ENCODE results near the gene HSD3B7. TPM values are rescaled to one million over a fixed set of nuclear protein-coding genes. Genes with fewer than 3 reads are reported as not detected.
"Not testable (repeated sequence)": the region's sequence is repeated elsewhere in the genome, so short reads cannot be mapped to it uniquely, and the experiment has no call there.

Gene HSD3B7
- total RNA-seq, 1 experiment from 2014 or later: 0.68 TPM

DNA sequence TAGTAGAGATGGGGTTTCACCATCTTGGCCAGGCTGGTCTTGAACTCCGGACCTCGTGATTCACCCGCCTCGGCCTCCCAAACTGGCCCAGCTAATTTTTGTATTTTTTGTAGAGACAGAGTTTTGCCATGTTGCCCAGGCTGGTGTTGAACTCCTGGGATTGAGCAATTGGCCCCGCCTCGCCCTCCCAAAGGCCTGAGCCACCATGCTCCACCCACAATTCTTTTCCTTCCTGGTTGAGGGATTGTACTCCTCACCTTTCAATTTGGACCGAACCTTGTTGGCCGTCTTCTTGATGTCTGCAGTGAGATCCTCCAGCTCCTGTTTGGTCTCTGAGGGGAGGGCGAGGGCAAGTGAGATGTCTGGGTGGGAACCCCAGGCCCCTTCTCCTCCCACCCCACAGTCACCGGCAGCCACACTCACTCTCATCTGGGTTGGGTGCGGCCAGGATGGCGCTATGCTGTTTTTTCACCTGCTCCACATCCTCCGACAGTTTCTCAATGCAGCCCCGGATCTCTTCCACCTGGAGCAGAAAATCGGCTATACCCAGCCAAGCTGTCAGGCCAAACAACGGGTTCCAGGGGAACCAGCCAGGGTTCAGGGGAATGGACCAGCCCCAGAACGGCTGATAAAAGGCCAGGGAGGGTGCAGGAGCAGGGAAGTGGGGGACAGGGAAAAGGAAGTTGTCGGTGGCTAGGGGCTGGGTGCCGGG is 15.8 kb downstream of the HSD3B7 start:
- DNase-seq (ENCODE audit: low spot score): no peak

DNA sequence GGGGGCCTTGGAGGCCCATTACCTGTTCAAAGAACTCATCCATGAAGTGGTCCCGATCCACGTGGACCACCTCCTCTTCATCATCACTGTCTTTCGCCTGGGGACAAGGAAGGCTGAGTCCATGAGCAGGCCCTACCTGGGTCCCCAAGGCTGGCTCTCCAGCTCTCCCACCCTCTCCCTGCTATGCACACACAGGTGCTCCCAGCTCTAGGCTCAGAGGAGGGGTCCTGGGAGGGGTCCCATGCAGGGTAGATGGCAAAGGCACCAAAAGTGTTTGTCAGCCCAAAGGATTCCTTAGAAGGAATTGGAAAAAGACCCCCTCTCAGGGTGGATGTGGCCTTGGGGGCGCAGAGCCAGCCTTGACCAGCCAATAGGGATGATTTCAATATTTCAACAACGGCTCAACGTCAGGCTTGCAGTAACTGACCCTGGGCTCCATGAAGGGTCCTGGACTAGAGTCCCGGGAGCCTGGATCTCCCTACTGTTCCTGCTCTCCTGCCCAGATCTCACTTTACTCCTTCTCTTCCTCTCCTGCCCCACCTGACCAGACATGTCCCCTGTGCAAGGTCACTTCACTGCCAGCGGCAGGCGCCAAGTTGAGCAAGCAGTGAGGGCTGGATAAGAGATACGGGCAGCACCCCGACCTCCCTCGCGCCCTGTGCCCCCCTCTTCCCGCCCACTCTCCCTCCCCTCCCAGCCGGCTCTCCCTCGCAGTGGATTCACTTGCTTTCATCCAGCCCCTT is 16.7 kb downstream of the HSD3B7 start:
- no peak for DNase-seq (ENCODE audit: low spot score)

DNA sequence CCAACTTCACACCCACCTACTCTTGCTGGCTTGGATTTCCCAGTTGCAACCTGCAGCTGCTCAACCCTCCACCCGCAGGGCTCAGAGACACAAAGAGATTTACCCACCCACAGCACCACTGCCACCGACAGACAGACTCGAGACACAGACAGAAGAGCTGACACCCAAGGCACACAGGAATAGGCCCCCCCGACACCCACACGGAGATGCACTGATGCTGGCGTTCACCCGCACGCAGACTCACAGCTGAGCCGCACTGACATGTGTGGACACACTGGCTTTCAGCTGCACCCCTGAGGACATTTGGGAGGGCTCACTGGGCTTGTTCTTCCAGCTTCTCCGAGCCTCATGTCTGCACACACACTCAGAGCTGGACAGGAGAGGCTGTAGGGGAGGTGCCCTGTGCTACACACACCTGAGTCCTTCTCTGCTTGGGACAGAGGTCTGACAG is 17.3 kb downstream of the HSD3B7 start:
- DNase-seq (ENCODE audit: low spot score): no peak

DNA sequence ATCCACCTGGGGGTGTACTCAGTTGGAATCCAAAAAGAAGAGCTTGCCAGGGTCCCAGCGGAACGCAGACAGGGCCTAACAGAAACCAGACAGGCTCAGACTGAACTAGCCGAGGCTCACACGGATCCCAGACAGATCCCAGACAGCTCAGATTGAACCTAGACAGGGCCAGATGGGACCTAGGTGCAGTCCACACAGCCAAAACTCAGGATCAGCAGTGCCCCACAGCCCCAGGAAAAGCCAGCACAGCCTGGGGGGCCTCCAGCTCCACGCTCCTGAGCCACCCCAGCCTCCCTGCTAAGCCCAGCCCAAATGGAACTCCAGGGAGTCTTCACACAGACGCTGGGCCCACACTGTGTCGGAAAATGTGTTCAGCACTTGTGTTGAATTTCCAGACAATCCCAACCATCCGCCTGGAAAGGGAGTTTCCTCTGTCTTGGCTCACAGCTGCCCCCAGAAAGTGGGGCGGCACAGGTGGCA is 17.9 kb downstream of the HSD3B7 start:
- no peak for DNase-seq (ENCODE audit: low spot score)

DNA sequence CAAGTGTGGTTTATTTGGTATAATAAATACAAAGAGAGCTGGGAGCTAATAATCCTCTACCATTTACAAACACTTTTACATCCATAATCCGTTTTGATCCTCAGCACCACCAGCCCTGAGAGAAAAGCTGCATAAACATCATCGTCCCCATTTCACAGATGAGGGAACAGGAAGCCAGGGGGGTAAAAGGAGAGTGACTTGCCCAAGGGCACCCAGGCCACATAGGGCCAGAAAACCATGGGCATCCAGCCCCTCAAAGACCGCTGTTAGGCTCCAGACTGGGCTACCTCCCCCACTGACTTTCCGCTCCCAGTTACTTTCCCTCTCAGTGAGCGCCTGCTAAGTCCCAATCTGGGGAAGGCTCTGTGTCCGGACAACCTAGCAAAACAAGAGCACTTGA is 18.7 kb downstream of the HSD3B7 start:
- DNase-seq (ENCODE audit: low spot score): no peak

DNA sequence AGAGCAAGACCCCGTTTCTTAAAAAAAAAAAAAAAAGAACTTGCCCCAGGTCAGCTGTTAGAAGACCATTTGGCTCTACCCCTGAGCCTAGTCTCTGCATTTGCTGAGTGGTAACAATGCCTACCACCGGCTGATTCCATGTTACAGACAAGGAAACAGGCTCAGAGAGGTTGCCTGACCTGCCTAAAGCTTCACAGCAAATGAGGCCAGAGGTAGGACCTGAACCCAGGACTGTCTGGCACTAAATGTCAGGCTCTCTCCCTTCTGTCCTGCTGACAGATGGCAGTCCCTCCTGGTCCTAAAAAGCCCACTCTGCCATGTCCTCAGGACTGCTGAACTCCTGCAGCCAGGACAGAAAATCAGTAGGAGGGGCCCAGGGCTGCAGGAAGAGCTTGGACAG is 19.7 kb downstream of the HSD3B7 start:
- no peak for DNase-seq (ENCODE audit: low spot score)

DNA sequence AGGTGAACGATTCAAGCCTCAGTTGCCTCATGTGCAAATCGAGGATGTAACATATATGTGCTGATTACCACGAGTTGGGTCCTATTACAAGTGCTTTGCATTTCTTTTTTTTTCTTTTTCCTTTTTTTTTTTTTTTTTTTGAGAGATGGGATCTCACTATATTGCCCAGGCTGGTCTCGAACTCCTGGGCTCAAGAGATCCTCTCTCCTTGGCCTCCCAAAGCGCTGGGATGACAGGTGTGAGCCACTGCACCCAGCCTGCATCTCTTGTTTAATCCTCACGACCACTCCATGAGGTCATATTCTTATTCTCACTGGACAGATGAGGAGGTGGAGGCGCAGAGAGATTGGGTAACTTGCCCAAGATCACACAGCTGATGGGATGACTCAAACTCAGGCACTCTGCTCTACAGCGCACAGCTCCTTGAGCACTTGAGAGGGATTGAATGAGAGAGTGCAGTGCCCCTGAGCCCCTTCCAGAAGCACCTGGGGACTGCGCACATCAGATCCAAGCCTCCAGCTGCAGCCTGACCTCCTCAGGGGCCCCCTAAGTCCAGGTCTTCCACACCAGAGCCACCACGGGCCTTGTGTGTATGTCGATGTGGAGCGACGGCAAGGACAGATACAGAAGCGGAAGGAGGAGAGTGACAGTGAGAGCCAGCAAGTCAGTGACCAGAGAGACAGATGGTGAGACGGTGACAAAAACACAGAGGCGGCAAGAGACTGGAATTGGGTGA is 20.5 kb downstream of the HSD3B7 start:
- DNase-seq (ENCODE audit: low spot score): no peak

DNA sequence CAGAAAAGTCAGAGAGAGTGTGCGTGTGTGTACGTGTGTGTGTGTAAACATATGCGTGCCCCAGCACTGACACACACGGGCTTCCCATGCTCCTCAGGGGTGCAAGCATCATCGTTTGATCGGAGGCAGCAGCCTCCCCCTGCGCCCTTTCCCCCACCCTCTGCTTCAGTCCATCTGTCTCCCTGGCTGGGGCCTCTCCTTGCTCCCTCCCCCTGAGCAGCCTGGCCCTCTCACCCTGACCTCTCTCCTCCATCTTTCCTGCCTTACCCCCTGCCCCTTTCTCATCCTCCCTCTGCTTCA is 21.0 kb downstream of the HSD3B7 start:
- no peak for DNase-seq (ENCODE audit: low spot score)

DNA sequence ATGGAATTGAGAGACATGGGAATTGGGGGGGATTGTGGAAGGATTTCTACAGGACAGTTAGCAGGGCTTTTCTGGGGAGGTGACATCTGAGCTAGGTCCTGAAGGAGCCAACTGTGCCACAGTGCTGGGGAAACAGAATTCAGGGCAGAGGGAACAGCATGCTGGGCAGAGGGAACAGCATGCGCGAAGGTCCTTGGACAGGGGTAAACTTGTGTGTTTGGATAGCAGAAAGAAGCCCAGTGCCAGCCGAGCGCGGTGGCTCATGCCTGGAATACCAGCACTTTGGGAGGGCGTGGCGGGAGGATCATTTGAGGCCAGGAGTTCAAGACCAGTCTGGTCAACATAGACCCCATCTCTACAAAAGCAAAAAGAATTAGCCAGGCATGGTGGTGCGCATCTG is 21.6 kb downstream of the HSD3B7 start:
- DNase-seq (ENCODE audit: low spot score): no peak

DNA sequence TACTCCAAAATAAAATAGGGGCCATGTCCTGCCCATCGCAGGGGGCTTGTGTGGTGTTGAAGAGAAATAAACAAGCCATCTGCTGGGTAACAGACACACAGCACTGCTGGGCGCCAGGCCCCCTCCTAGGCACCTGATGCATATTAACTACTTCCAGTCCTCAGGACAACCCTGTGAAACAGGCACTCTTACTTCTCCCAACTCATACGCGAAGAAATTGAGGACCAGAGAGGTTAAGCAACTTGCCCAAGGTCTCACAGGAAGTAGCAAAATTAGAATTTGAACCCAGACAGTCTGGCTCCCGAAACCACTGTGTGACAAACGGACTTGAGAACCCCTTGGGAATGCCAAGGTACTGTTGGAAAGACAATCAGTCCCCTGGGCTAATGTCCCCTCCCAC is 22.7 kb downstream of the HSD3B7 start:
- DNase-seq (ENCODE audit: low spot score): no peak

DNA sequence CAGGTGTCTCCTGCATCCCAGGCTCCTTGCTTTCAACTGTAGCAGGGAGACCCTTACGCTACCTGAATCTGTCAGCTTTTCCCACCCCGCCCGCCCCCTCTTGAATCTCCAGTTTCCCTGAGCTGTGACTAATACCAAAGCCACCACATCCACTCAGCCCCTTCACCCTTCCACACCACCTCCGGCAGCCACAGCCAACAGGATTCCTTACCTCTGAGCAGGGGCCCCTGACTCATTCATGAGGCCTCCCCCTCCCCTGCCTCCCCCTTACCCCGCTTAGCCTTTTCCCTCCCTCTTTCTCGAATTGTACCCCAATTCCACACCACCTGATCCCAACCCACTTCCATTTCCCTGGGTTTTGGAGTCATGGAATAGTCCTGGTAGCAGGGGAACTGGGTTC is 23.1 kb downstream of the HSD3B7 start:
- DNase-seq (ENCODE audit: low spot score): peak; percentile 42

DNA sequence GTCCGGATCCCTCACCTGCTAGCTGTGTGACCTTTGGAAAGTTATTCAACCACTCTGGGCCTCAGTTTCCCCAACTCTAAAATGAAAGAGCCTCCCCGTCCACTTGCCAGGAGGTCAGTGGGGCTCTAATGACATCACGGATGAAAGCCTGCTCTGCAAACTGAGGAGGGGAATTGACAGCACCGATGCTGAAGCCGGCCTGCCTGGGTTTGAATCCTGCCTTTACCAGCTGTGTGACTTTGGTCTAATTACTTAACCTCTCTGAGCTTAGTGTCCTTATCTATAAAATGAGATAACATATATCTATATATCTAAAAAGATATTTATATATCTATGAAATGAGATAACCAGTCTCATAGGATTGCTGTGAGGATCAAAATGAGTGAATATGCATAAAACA is 23.5 kb downstream of the HSD3B7 start:
- DNase-seq (ENCODE audit: low spot score): no peak

DNA sequence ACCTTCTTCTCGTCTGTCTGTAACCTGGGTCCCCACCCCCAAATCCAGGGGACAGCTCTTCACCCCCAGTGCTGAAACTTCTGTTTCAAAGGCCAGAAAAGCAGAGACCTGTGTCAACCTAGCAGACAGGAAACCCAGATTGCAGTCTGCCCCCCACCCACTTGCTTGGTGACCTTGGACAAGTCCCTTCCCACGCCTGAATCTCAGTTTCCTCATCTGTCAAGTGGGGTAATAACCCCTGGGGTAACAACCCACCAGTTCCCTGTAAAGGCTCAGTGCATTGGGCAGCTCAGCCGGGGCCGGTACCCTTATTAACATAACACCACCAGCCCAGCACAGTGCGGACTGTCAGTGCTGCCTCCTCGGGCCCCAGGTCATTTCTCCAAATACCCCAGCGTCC is 24.1 kb downstream of the HSD3B7 start:
- no peak for DNase-seq (ENCODE audit: low spot score)

DNA sequence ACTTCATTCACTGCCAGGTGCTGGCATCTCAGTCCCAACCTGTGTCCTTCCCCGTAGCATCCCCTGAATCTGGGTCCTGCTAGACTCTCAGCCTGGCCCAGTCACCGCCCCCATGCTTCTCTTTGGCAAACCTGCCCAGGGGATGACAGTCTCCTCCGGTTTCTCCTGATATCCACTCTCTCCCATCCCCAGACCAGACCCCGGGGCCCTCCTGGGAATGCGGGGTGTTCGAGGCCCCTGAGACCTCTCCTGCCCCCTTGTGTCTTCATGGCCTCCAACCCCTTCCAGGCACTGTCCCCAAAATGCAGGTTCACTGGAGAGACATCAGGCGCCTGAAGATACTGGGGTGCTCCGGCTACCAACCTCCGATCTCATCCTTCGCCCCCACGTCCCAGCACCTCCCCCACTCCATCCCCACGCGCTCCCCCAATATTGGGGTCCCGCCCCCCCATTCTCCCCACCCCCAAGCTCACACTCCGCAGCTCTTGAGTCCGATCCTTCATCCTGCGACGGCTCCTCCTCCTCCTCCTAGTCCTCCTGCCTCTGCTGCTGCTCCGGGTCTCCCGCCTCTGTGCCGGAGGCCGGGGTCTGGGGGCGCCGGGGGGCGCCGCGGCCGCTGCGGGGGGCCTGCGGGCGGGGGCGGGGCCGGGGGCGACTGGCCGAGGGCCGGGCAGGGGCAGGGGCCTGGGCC is 25.0 kb downstream of the HSD3B7 start:
- DNase-seq (ENCODE audit: low spot score): no peak

DNA sequence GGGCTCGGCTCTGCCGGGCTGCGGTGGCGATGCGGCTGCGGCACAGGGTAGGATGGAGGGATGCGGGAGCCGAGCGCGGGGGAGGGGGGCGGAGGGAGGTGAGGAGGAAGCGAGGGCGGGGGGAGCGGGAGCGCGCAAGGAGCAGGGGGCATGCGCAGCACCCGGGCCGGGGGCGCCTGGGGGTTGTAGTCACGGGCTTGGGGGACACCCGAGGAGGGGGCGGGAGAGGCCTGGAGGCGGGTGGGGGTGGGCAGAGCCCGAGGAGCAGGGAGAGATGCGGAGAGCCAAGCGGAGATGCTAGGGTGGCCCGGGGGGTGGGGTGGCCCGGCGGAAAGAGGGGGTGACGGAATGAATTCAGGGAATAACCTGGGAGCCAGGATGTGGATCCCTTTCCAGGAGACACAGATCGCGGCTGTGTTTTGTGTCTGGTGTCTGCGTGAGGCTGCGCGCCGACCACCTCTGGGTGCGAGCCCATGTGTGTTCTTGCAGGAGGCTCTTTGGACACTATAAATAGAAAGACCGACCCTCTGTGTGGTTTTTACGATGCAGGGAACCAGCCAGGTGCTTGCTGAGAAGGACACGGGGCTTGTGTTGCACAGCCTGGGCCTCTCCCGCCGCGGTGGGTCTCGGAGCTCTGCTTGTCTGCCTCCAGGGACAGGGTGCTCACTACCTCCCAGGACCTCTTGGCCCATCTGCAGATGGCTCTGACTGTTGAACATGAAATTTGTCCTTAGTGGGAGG is 25.7 kb downstream of the HSD3B7 start, which contains the start of gene STX1B:
TSS of gene STX1B (minus strand) at position 54 of the 741 bp plus-strand sequence. CDS start 242 bp downstream, outside the sequence.
- no peak for DNase-seq (ENCODE audit: low spot score)

DNA sequence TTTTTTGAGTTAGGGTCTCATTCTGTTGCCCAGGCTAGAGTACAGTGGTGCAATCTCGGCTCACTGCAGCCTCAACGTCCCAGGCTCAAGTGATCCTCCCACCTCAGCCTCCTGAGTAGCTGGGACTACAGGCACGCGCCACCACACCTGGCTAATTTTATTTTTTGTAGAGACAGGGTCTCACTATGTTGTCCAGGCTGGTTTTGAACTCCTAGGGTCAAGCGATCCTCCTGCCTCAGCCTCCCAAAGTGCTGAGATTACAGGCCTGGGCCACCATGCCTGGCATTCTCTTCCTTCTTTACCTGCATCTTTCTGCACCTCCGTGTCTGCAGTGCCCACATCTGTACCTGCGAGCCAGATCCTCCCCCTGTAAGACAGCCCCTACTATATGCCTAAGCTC is 26.8 kb downstream of the HSD3B7 start:
- DNase-seq (ENCODE audit: low spot score): not testable (repeated sequence)

DNA sequence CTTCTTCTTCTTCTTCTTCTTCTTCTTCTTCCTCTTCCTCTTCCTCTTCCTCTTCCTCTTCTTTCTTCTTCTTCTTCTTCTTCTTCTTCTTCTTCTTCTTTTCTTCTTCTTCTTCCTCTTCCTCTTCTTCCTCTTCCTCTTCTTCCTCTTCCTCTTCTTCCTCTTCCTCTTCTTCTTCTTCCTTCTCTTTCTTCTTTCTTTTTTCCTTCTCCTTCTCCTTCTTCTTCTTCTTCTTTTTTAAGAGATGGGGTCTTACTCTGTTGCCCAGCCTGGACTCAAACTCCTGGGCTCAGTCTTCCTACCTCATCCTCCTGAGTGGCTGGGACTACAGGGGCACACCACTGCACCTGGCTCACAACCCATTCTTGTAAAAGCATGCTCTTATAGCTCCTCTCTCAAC is 28.3 kb downstream of the HSD3B7 start:
- DNase-seq (ENCODE audit: low spot score): not testable (repeated sequence)

DNA sequence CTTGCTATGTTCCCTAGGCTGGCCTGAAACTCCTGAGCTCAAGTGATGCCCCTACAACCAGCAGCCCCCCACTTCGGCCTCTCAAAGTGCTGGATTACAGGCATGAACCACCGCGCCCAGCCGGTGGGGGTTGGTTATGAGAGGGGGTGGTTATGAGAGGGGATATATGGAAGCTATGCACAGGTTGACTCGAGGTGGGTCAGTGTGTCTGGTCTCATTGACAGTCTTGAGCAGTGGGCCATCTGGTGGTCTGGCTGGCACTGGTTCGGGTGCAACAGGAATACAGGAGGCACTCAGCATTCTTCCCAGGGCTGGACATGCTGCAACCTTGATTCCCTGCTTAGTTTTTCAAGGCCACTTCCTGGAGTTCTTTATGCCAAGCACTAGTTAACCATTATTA is 31.0 kb downstream of the HSD3B7 start:
- DNase-seq (ENCODE audit: low spot score): no peak

DNA sequence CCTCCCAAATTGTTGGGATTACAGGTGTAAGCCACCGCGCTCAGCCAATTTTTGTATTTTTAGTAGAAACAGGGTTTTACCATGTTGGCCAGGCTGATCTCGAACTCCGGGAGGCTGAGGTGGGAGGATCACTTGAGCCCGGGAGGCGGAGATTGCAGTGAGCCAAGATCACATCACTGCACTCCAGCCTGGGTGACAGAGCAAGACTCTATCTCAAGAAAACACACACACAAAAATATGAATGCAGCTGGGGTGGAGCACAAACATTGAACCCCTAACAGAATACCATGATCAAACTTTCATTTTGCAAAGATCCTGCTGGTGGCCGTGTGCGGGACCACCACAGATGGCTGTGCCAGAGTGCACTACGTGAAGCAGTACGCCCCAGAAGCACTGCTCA is 32.7 kb downstream of the HSD3B7 start:
- not testable (repeated sequence) for DNase-seq (ENCODE audit: low spot score)

DNA sequence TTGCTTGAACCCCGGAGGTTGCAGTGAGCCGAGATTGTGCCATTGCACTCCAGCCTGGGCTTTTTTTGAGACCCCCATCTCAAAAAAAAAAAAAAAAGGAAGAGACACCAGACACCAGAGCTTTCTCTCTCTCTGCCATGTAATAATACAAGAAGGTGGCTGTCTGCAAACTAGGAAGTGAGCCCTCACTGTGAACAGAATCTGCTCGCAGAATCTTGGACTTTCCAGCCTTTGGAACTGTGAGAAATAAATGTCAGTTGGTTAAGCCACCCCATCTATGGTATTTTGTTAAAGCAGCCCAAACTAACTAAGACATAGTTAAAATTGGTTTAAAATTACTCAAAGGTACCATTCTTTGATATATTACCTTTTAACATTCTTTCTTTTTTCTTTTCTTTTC is 35.5 kb downstream of the HSD3B7 start:
- no peak for DNase-seq (ENCODE audit: low spot score)

DNA sequence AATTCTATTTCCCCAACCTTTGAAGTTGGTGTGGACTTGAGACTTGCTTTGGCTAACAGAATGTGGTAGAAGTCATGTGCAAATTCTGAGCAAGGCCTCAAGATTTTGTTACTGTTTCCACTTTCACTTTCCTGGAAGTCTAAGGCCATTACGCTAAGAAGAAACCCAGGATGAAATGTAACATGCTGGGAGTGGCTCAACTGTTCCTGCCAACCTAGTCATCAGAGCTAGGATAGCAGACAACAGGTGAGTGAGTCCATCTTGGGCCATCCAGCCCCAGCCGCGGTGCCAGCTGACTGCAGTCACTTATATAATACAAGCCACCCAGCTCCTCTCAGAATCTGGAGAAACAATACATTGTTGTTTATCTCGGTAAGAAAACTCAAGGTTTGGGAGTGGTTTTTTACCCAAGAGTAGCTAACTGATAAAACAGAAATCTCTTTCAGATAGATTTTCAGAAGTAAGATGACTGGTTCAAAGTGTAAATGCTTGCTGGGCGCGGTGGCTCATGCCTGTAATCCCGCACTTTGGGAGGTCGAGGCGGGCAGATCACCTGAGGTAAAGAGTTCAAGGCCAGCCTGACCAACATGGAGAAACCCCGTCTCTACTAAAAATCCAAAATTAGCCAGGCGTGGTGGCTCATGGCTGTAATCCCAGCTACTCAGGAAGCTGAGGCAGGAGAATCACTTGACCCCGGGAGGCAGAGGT is 37.7 kb downstream of the HSD3B7 start:
- DNase-seq (ENCODE audit: low spot score): no peak

Measured in H4 (cell line).